ENCODE measurements around the gene SELENON. TPM values are rescaled to one million over a fixed set of nuclear protein-coding genes. Genes with fewer than 3 reads are reported as not detected.

SELENON gene
- total and polyA plus RNA-seq, 2 of the 8 experiments (the other 6 are each of a cell fraction or from before 2014, with no cell fraction given), result 43.0 to 77.6 TPM

DNA sequence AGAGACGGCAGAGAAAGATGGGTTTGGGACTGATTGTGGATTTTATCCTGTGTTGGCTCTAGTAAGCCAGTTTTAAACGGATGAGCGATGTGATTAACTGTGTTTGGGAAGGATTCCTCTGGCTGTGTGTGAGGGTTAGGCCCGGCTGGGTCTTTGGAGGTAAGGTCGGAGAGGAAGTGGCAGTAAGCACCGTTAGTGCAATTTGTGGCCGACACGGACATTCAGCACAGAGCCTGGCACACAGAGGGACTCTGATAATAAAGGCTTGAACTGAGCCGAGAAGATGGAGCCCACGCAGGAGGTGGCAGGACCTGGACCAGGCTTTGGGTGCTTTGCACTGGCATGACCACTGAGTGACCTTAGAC lies 21.1 kb downstream of the SELENON start:
- H3K4ac ChIP-seq (replicated peaks; ENCODE audit: insufficient read length, low read depth, low read length), result no peak overlapping the region
- H3K23ac ChIP-seq (ENCODE audit: insufficient read length), result no peak overlapping the region
- peaks cover 11 to 13% of the 10 kb centered on the region in 2 experiments for H4K20me1 ChIP-seq (replicated peaks in 1 of 2; ENCODE audit: control insufficient read depth in 1 of 2, insufficient read depth in 2 of 2, low read length in 2 of 2)
- peak overlapping the region; percentile 90 to 93 for H3K4me2 ChIP-seq (ENCODE audit: insufficient read depth in 1 of 2, low read depth in 2 of 2, low read length in 2 of 2)
- H3K4me3 ChIP-seq (ENCODE audit: extremely low read depth in 1 of 4, insufficient read depth in 2 of 4, low read depth in 3 of 4, low read length in 4 of 4), result peak overlapping the region; percentile 75 to 85 (median 80); a peak in 7 of 8 replicates
- H3K9ac ChIP-seq (replicated peaks in 1 of 4; ENCODE audit: extremely low read depth in 1 of 4, low read depth in 3 of 4, low read length in 3 of 4), result peak overlapping the region in 3 of 4 experiments; percentile 7 to 52 (median 51); a peak in 4 of 7 replicates
- H2BK12ac ChIP-seq (ENCODE audit: low read depth, low read length), result no peak overlapping the region
- WGBS, 2 experiments (ENCODE audit: extremely low coverage in 1 of 2, insufficient coverage in 1 of 2, insufficient read length in 1 of 2, insufficient replicate concordance in 2 of 2, low coverage in 1 of 2, low lambda C conversion rate in 2 of 2, missing lambda C conversion rate in 1 of 2), result 69% methylated on average over 10 of the region's 10 CpGs; no CpG with 5 or more reads in 1 of the 2 experiments
- H3K79me2 ChIP-seq (ENCODE audit: control insufficient read depth in 1 of 2, insufficient read depth in 2 of 2, low read length in 2 of 2), result peaks cover 0 to 3% of the 10 kb centered on the region in 2 experiments; a peak in 1 of 4 replicates
- H3K14ac ChIP-seq (ENCODE audit: insufficient read length), result no peak overlapping the region
- H2BK20ac ChIP-seq (ENCODE audit: low read length), result no peak overlapping the region
- no peak overlapping the region for H4K8ac ChIP-seq (ENCODE audit: extremely low read depth, insufficient read depth, low read length)
- no peaks in the 10 kb centered on the region for H3K36me3 ChIP-seq (ENCODE audit: control insufficient read depth in 2 of 4, insufficient read depth in 4 of 4, low read length in 3 of 4)
- H4K5ac ChIP-seq (ENCODE audit: insufficient read length, low read depth, low read length), result no peak overlapping the region
- H3K79me1 ChIP-seq (ENCODE audit: low read depth, low read length), result peaks cover 8% of the 10 kb centered on the region; the same call in 1 of the 2 replicates
- no peak overlapping the region for H3K56ac ChIP-seq (replicated peaks; ENCODE audit: insufficient read length, low read depth, low read length)
- H3K27ac ChIP-seq (ENCODE audit: low read depth, low read length), result no peak overlapping the region
- H2BK120ac ChIP-seq (replicated peaks; ENCODE audit: low read depth, low read length), result no peak overlapping the region
- H2BK5ac ChIP-seq (ENCODE audit: low read depth, low read length), result no peak overlapping the region
- FAIRE-seq (no peak), DNase-seq (ENCODE audit: low read depth in 1 of 2, low spot score in 2 of 2) (no peak)
- H2AK5ac ChIP-seq (ENCODE audit: low read depth, low read length), result no peak overlapping the region
- no peaks in the 10 kb centered on the region for H3K9me3 ChIP-seq (ENCODE audit: insufficient read depth in 2 of 2, low read depth in 1 of 2, low read length in 1 of 2)
- POLR2A ChIA-PET (ENCODE audit: partially characterized antibody), result interaction anchor here (0.7 to 5.5 kb wide), 9 partner anchors 11 to 240 kb away, joined by 3 to 32 read pairs (median 3); partner anchors contain the start of gene PAQR7
- CTCF ChIA-PET (ENCODE audit: partially characterized antibody), result interaction anchor here (1.2 to 2.7 kb wide), 7 partner anchors 10 to 249 kb away, joined by 3 to 11 read pairs (median 4); partner anchors contain the start of gene PAFAH2
- no peak overlapping the region for H2AFZ ChIP-seq (ENCODE audit: low read length)
- peaks cover 12% of the 10 kb centered on the region for H3K23me2 ChIP-seq (ENCODE audit: low read depth, low read length)
- H3K27me3 ChIP-seq (replicated peaks in 1 of 4; ENCODE audit: control insufficient read depth in 3 of 4, extremely low read depth in 1 of 4, insufficient read depth in 3 of 4, low read length in 3 of 4), result peaks cover 0 to 6% (median 2%) of the 10 kb centered on the region in 4 experiments; a peak in 4 of 7 replicates
- H3K18ac ChIP-seq (ENCODE audit: extremely low read depth, low read length), result no peak overlapping the region
- no peak overlapping the region for H2BK15ac ChIP-seq (ENCODE audit: low read length)
- no peak for TF ChIP-seq CBX8 (IDR thresholded peaks at IDR 0.05; ENCODE audit: borderline replicate concordance, low read depth, low read length)
- TF ChIP-seq BACH1 (IDR thresholded peaks at IDR 0.05; ENCODE audit: low read length), result no peak
- TF ChIP-seq NANOG (IDR thresholded peaks at IDR 0.05; ENCODE audit: insufficient read depth, low read depth, low read length, poor library complexity, severe bottlenecking), result no peak
- no peak for TF ChIP-seq EGR1 (IDR thresholded peaks at IDR 0.05; ENCODE audit: borderline replicate concordance, low read depth, low read length)
- TF ChIP-seq GTF2F1 (IDR thresholded peaks at IDR 0.05; ENCODE audit: borderline replicate concordance, low read depth, low read length), result no peak
- no peak for TF ChIP-seq SP2 (IDR thresholded peaks at IDR 0.05; ENCODE audit: low read length)
- H3K4me1 ChIP-seq (replicated peaks in 1 of 4; ENCODE audit: control insufficient read depth in 3 of 4, insufficient read depth in 4 of 4, low read length in 3 of 4), result peaks cover 12 to 25% (median 15%) of the 10 kb centered on the region in 4 experiments
- no peak overlapping the region for H4K91ac ChIP-seq (replicated peaks; ENCODE audit: insufficient read length, low read length)

Data from H1 (cell line).